GM19023 (cell line): ENCODE results near the gene TIGD4.
A peak's percentile ranks its signal among the peaks of the same experiment; 100 is the strongest.

Experiments
- ATAC-seq: cut with Tn5 transposase; IDR thresholded peaks from one replicate; pipeline ENCODE4 v1.9.1; 2021; ENCODE audit warnings: mild to moderate bottlenecking, moderate library complexity; ENCODE audit not compliant: unreplicated experiment

The TIGD4 gene

GRCh38 chr4:152779513-152780266 is at the start of gene TIGD4, which contains the start of gene ARFIP1:
Gene TIGD4 (minus strand): TSS chr4:152779730. CDS start chr4:152771004, 8,726 bp downstream.
Gene ARFIP1 (plus strand): TSS chr4:152779954. CDS start chr4:152829634, 49,680 bp downstream.
- peak; percentile 95 for ATAC-seq

GRCh38 chr4:152828122-152828521 is 48.6 kb upstream of the TIGD4 start:
- ATAC-seq, result no peak

- no peak for ATAC-seq
Observed at GRCh38 chr4:152825336-152825735, 45.8 kb upstream of the TIGD4 start.

GRCh38 chr4:152824561-152824960 is 45.0 kb upstream of the TIGD4 start:
- ATAC-seq, result no peak

GRCh38 chr4:152822323-152822722 is 42.8 kb upstream of the TIGD4 start:
- ATAC-seq, result no peak

GRCh38 chr4:152820073-152820472 is 40.5 kb upstream of the TIGD4 start:
- no peak for ATAC-seq

GRCh38 chr4:152819026-152819645 is 39.6 kb upstream of the TIGD4 start:
- no peak for ATAC-seq

GRCh38 chr4:152817331-152817730 is 37.8 kb upstream of the TIGD4 start:
- ATAC-seq, result no peak

GRCh38 chr4:152815078-152815477 is 35.5 kb upstream of the TIGD4 start:
- no peak for ATAC-seq

GRCh38 chr4:152810715-152811287 is 31.3 kb upstream of the TIGD4 start:
- ATAC-seq, result no peak

- ATAC-seq, result no peak
Observed at GRCh38 chr4:152808670-152809069, 29.1 kb upstream of the TIGD4 start.

GRCh38 chr4:152807294-152807829 is 27.8 kb upstream of the TIGD4 start:
- ATAC-seq, result no peak

- ATAC-seq, result no peak
Observed at GRCh38 chr4:152806501-152807125, 27.1 kb upstream of the TIGD4 start.

- ATAC-seq, result no peak
Observed at GRCh38 chr4:152805818-152806217, 26.3 kb upstream of the TIGD4 start.

GRCh38 chr4:152805071-152805650 is 25.6 kb upstream of the TIGD4 start:
- no peak for ATAC-seq

GRCh38 chr4:152803541-152803940 is 24.0 kb upstream of the TIGD4 start:
- ATAC-seq, result no peak

- ATAC-seq, result no peak
Observed at GRCh38 chr4:152795891-152796290, 16.4 kb upstream of the TIGD4 start.

GRCh38 chr4:152786627-152787026 is 7.1 kb upstream of the TIGD4 start:
- ATAC-seq, result no peak

- ATAC-seq, result no peak
Observed at GRCh38 chr4:152785639-152786615, 6.4 kb upstream of the TIGD4 start.
